ENCODE measurements around the gene ABCA12.
"Not testable (repeated sequence)": the region's sequence is repeated elsewhere in the genome, so short reads cannot be mapped to it uniquely, and the experiment has no call there.

Gene ABCA12, protein sequence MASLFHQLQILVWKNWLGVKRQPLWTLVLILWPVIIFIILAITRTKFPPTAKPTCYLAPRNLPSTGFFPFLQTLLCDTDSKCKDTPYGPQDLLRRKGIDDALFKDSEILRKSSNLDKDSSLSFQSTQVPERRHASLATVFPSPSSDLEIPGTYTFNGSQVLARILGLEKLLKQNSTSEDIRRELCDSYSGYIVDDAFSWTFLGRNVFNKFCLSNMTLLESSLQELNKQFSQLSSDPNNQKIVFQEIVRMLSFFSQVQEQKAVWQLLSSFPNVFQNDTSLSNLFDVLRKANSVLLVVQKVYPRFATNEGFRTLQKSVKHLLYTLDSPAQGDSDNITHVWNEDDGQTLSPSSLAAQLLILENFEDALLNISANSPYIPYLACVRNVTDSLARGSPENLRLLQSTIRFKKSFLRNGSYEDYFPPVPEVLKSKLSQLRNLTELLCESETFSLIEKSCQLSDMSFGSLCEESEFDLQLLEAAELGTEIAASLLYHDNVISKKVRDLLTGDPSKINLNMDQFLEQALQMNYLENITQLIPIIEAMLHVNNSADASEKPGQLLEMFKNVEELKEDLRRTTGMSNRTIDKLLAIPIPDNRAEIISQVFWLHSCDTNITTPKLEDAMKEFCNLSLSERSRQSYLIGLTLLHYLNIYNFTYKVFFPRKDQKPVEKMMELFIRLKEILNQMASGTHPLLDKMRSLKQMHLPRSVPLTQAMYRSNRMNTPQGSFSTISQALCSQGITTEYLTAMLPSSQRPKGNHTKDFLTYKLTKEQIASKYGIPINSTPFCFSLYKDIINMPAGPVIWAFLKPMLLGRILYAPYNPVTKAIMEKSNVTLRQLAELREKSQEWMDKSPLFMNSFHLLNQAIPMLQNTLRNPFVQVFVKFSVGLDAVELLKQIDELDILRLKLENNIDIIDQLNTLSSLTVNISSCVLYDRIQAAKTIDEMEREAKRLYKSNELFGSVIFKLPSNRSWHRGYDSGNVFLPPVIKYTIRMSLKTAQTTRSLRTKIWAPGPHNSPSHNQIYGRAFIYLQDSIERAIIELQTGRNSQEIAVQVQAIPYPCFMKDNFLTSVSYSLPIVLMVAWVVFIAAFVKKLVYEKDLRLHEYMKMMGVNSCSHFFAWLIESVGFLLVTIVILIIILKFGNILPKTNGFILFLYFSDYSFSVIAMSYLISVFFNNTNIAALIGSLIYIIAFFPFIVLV (N-terminal part only)

DNA sequence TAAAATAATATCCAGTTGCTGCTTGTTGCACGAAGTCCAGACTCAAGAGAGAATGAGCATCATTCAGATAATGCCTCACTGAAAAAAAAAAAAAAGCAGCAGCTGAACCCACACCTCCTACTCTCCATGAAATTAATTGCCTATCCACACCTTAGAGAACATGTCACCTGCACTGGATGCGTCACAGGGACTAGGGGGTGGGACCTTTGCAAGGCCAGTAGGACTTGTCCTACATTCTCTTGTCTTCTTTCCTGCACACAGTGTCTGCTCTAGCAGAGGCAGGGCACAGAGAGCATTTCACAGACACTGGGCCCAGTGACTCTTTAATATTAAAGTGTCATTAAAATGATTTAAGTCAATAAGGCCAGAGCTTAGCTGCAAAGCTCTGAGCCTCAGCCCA lies at the start of gene ABCA12:
Gene ABCA12, minus strand, starts transcription at position 148 of the 400 bp plus-strand sequence. CDS start 418 bp downstream, outside the sequence.
- DNase-seq = peak; percentile 25

DNA sequence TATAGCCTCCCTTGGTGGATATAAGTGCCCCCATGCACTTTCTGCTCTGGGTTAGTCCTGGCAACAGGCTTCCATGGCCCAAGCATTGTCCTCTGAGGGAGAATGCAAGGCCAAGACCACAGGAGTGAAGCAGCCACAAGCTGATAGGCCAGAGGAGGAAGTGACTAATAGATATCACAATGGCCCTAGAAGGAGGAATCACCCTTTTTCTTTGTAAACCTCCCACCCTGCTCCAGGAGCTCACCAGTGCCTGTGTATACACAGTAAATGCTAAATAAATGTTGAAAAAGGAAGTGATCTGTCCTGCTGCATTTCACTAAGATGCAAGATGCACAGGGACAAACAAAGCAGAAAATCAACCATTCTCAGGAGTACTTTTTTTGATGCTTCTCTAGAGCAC lies 49.7 kb upstream of the ABCA12 start:
- DNase-seq = no peak

DNA sequence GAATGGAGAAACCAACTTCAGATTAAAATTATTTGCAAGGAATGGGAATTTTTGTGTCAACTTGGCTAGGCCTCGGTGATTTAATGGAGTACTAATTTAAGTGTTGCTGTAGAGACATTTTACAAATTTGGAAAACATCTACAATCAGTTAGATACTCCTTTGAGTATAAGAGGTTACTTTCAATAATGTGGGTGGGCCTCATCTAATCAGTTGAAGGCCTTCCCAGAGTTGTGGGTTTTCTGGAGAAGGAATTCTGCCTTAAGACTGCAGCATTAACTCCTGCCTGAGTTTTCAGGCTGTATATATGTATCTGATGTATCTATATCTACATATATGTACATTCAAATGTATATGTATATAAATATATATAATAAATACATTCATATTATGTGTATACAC lies 47.6 kb upstream of the ABCA12 start:
- DNase-seq = no peak

DNA sequence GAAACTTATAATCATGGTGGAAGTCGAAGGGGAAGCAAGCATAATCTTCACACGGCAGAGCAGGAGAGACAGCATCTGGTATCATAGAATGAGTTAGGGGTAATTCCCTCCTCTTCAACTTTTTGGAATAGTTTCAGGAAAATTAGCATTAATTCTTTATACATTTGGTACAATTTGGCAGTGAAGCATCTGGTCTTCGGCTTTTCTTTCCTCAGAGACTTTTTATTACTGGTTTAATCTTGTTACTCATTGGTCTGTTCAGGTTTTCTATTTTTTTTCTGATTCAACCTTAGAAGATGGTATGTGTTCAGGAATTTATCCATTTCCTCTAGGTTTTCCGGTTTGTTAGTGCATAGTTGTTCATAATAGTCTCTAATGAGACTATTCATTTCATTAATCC lies 39.7 kb upstream of the ABCA12 start:
- DNase-seq = no peak

DNA sequence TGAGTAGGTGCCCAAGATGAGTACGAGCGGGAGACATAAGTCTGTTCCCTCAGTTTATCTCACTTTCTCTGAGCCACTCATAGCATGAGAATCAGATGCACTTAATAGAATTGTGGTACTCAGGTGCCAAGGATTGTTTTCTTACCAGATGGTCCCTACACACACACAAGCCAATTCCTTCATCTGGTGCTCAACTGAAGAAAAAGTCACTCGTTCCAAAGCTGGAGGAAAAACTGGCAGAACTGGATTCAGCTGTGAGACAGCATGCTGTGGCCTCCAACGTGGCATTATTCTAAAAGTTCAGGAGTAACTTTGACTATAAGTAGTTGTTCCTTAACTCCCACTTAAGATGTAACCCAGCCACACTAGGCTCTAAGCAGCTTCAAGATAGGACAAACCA lies 33.4 kb upstream of the ABCA12 start:
- DNase-seq = peak; percentile 47

DNA sequence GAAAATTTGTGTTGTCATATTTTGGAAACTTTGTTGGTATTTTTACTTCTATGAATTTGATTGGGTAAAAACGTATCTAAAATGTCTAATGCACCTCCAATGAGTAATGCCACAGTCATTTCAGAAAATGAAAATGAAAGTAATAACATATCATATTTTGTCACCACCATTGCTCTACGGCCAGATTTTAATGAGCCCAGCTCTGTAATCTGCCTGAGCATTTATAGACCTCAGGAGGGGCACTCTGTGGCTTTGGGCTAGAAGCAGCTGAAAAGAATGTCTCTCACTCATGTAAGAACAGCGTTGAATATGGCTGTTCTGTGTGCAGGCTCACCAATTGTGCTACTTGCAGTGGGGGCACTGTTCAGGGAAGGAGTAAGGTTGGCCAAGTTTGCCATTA lies 32.7 kb upstream of the ABCA12 start:
- DNase-seq = no peak

DNA sequence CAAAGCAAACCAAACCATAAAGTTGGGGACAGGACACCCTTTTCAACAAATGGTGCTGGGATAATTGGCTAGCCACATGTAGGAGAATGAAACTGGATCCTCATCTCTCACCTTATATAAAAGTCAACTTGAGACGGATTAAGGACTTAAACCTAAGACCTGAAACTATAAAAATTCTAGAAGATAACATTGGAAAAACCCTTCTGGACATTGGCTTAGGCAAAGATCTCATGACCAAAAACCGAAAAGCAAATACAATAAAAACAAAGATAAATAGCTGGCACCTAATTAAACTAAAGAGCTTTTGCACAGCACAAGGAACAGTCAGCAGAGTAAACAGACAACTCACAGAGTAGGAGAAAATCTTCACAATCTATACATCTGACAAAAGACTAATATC lies 28.1 kb upstream of the ABCA12 start:
- not testable (repeated sequence) for DNase-seq

DNA sequence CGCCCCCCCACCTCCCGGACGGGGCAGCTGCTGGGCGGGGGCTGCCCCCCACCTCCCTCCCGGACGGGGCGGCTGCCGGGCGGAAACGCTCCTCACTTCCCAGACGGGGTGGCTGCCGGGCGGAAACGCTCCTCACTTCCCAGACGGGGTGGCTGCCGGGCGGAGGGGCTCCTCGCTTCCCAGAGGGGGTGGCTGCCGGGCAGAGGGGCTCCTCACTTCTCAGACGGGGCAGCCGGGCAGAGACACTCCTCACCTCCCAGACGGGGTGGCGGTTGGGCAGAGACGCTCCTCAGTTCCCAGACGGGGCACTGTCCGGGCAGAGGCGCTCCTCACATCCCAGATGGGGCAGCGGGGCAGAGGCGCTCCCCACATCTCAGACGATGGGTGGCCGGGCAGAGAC lies 24.9 kb upstream of the ABCA12 start:
- DNase-seq = not testable (repeated sequence)

DNA sequence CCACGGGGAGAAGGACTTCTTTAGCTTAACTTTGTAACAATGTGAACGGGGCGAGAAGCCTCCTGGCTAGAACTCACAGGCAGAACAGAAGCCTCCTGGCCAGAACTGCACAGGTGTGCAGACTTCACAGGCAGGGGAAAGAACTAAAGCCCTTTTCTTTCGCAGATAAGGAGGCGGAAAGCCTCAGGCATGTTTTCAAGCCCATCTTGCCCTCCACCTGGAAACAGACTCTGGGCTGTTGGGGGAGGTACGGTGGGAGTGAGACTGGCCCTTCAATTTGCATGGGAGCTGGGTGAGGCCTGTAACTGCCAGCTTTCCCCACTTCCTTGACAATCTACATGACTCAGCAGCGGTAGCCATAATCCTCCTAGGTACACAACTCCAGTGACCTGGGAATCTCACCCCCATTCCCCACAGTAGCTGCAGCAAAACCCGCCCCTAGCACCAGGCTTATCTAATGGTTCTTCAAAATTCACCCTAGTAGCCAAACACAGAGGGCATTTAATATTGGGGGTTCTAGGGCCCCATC lies 22.9 kb upstream of the ABCA12 start:
- DNase-seq = no peak

DNA sequence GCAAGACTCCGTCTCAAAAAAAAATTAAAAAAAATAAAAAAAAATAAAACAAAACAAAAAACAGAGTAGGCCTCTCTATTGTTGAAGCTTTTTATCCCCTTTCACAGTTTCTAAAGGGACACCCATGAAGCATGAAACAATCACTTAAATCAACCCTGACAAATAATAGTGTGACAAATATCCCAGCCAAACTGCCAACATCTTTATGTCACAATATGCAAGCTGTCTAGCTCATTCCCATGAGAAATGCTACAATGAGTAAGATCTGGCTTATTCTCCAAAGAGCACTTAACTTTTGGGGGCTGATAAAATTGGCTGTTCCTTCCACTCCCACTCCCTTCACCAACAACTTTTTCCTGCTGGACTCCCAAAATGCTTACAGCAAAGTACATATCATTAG lies 21.7 kb upstream of the ABCA12 start:
- DNase-seq = peak; percentile 8

DNA sequence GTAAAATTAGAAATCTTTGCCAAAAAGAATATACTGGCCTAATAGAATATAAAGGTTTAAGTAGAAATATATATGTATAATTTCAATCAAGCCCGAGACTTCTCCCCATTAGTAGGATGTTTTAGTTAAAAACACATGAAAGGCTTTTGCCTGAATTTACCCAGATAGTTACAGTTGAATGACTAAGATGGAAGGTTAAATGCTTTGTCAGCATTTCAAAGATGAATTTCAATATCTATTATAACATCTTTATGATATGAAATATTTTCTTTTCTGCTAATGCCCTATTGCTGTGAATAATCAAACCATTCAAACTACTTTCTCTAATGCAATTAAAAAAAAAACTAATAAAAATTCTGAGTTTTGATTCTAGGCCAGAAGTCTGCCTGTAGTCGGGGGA lies 18.0 kb upstream of the ABCA12 start:
- no peak for DNase-seq

DNA sequence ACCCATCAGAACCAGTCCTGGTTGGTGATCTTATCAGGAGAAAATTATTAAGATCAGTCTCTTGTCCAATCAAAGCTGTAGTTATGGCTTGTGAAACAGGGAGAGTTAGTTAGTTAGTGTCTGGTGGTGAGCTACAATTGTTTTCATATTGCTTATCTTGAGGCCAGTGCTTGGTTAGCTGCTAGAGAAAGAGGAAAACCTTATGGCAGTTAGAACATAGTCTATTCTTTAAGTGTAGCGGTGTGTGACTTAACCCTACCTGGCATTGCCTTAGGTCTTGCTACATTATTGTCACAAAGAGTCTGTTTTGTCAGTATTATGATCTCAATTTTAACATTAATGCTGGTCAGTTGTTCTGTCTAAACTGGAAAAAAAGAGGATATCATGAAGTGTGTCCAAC lies 11.5 kb upstream of the ABCA12 start:
- no peak for DNase-seq

DNA sequence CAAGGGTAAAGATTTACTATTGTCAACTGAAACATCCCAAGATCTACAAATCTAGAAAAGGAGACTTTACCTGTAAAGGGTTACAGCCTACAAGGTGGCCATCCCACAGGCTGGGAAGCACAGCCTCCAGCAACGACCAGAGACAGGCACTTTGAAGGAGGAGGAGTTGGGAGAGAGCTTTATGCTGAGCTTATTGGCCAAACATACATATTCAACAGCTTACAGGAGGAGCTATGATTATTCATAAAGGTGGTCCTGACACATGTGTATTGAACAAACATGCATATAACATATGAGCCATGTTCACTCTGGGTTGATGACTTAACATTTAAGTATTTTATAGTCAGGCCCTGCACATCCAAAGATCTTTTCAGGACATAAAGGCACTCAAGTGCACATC lies 11.1 kb upstream of the ABCA12 start:
- no peak for DNase-seq

DNA sequence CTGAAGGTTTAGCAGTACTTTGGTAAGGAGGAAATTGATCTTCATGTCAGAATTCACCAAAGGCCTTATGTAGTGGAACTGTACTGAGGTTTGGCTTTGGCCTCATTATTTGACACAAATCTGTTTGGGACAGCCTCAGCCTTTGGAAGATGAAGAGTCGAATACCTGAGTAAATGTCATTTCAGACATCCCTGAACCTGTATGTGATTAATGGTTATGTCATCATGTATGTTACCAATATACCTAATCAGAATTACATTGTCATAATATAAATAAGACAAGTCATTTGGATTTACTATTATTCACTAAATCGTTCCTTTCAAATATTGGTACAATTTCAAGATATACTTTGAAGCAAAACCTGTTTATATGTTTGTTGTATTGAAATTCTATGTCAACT lies 10.6 kb upstream of the ABCA12 start:
- DNase-seq = no peak

DNA sequence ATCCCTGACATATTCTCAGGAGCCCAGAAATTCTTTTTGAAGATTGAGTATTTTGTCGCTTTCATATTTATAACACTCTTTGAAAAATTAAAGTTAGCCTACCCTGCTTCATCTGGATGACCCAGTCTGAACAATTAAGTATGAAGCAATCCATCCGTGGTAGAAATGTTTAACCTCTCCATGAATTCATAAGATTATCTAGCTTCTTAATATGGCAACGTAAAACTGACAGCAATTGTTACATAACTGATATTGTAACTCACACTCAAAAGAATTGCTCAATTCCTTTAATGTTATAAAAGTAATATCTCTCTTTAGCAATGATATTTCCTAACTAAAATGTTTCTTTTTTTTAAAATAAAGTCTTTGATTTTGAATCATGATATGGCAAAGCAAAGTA lies 7.2 kb upstream of the ABCA12 start:
- no peak for DNase-seq

DNA sequence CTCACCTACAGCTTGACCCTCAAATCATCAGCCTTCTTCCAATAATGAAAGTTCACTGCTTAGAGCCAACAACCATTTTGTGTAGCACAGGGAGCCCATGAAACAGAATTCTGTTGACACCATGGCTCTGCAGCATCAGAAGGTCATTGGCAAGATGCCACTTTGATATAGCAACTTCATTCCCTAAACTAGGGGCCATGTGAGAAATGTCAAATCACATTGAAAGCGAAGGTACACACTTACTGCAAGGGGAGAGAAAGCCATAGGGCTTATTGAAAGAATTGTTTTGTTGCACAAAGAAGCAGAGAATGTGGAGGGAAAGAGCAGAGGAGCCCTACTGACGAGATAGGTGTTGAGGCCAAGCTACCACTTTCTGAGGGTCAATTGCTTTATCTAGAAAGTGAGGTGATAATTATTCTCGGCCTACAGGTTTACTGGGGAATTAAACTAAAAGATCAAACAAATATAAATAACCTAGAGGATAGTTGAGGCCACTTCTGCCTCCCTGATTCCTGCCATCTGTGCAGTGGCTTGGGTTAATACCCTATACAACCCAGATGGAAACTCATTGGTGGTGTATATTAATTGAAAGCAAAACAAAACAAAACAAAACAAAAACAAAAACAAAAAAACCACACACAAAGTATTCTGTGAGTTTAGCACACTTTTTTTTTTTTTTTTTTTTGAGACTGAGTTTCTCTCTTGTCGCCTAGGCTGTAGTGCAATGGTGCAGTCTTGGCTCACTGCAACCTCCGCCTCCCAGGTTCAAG lies 5.9 kb upstream of the ABCA12 start:
- no peak for DNase-seq

DNA sequence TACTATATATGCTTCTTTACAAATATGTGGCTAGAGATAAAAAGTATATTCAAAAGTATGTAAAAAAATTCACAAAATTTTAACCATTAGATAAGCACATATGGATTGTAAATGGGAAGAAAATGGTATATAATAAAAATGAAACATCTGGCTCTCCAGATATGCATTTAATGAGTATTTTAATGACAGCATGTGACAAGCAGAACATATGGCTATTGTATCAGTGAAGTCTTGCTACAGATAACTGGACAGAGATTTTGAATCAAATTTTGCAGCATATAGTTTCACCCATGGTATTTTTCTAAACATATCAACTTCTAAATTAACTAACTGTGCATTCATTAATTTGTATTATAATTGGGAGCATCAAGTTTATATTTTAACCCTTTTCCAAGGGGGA lies 5.0 kb upstream of the ABCA12 start:
- peak; percentile 29 for DNase-seq

DNA sequence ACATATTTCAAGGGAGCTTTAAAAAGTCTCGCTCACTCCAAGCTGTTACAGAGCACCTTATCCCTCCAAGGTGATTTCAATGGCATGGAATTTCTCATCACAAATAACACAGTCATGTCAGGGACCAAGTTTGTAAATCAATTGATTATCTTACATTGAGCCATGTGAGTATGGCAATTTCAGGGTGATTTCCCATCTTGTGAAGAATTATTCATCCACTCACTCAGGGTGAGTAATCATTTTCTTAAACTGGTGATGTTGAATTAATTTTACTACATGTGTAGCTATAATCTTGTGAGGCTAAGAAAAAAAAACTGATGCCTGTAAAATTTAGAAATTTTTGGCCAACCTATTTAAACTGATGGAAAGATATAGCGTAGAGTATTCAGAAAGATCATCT lies 3.3 kb upstream of the ABCA12 start:
- no peak for DNase-seq

DNA sequence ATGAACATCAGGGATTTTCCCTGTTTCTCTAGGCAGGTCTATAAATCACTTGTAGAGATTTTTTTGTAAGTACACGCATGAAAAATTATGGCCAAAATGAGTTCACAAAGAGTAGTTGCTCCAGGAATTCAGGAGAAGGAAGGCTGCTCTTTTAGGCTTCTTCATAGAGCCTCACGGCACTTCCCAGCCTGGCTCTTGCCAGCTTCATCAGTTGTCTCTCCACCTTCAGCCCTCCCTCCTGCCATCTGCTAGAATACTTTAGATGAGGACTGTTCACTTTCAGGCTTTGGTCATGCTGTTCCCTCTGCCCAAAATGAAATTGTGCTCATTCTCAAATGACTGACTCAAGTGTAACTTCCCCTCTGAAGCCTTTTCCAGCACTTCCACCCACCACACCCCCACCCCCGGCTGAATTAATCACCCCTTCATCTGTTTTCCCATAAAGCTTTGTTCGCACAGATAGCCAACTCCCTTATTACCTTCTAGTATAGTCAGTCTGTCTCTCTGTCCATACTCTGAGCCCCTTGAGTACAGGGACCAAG lies 1.8 kb upstream of the ABCA12 start:
- peak; percentile 16 for DNase-seq

DNA sequence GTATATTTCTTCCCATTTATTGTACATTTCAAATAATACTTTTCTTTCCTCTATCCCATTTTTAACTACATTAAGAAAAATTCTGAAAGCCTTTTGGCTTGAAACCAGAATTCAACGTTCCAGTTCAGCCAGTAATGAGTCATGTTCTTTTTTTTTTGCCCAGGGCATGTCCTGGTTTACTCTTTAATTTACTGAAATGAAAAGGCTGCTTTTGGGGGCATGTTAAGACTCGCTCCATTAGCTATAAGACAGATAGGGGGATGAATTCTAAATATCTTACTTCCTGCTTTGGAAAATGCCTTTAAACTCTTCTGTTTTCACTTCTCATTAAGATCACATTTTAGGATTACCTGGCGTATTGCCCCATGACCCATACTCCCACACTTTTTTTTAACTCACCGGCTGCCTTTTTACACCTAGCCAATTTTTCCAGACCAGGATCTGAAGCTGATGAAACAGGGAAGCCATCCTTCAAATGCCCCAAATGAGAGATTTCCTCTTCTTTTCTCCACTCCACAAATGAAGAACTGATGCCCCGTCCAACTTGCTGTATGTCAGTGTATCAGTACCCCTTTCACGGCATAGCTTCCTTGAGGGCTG lies 585 bp downstream of the ABCA12 start:
- DNase-seq = peak; percentile 51

DNA sequence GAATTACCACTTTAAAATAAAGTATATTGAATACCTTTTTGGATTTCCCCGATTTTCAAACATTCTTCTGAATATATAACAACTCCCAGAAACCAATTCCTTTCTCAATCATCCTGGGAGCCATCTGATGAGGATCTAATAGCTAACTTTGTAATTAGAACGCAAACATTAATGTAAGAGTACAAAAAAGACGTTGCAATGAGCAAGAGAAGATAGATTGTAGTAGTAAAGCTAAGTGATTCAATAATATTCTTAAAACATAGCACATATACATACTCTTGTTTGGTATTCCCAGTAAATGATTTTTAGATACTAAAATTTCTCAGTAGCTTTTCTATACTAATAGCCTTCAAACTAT lies 1.1 kb downstream of the ABCA12 start:
- DNase-seq = no peak
